Ovary (tissue), 9 donors: Measurements from ENCODE around the gene RASL12. TPM values are rescaled to one million over a fixed set of nuclear protein-coding genes. Genes with fewer than 3 reads are reported as not detected.

Source experiments
- DNase-seq, 5 donors: peaks; one replicate each; pipeline ENCODE4 v3.0.0-alpha.2; 2019 to 2020
- H3K27ac ChIP-seq, 2 donors: fragments of 200-600 bp; one replicate each; pipeline versions ENCODE4 v1.5.1 to v1.8.0; 2019 to 2022
- H3K27me3 ChIP-seq: fragments of 200-600 bp; one replicate; pipeline ENCODE4 v1.8.0; 2022
- H3K36me3 ChIP-seq: fragments of 200-600 bp; sonication (generic); one replicate; pipeline ENCODE4 v1.5.1; 2019
- H3K4me1 ChIP-seq: one replicate; pipeline ENCODE4 v1.8.1; 2013; ENCODE audit warnings: mild to moderate bottlenecking, moderate library complexity; ENCODE audit not compliant: insufficient read depth
- H3K4me3 ChIP-seq: fragments of 200-600 bp; sonication (generic); one replicate; pipeline ENCODE4 v1.5.1; 2017
- H3K9me3 ChIP-seq, 2 donors: fragments of 200-600 bp in 1 of 2; sonication (generic) in 1 of 2; one replicate each; pipeline versions ENCODE4 v1.5.1 to v1.8.1; 2013 to 2019; ENCODE audit warnings: mild to moderate bottlenecking in 1 of 2, moderate library complexity in 1 of 2
- EP300 ChIP-seq: sonication (generic); formaldehyde crosslinking; IDR thresholded peaks from one replicate; pipeline ENCODE4 v1.6.1; 2017; ENCODE audit warnings: antibody characterized with exemption
- POLR2A ChIP-seq: fragments of 450-650 bp; IDR thresholded peaks from one replicate; pipeline ENCODE4 v1.6.1; 2017; ENCODE audit warnings: antibody characterized with exemption, mild to moderate bottlenecking, moderate library complexity
- WGBS, 3 donors: extraction: QIAGEN DNeasy Blood & Tissue Kit in 1 of 3; methylation state at CpG; one replicate each; pipeline versions ENCODE4 v1.1.5 to v1.1.7; 2013 to 2017; 5-methylcytosine and 5-hydroxymethylcytosine counted together
- intact Hi-C, 4 donors: fragments of 100-400 bp; cut with DNase I; formaldehyde crosslinking; loops; one replicate each; pipeline versions ENCODE4 v1.11.0 to v1.15.1; 2022 to 2023
- polyA plus RNA-seq, 2 donors: library from polyadenylated mRNA; stranded (reverse); fragments of 200-250 nt in 1 of 2; fragments of 350-450 nt in 1 of 2; fragmentation: Illumina TruSeq in 1 of 2; extraction: RNeasy Lipid Tissue Mini Kit (QIAGEN cat#74804) in 1 of 2; gene quantifications; one replicate each; pipeline ENCODE4 v1.2.3, GENCODE V29; 2013 to 2014
- total RNA-seq, 7 donors: library from RNA; depleted of rRNA in 2 of 7; stranded (reverse); fragments of >200 nt in 2 of 7; fragmentation: NEBNext Ultra II Directional in 3 of 7; extraction: Animal tissue kit (Norgen Biotek cat#: 25700) in 3 of 7; gene quantifications; one replicate each; pipeline versions ENCODE4 v1.1.0 to v1.2.4, GENCODE V29; 2016 to 2023
- TF ChIP-seq, protein P1 (sequence below), 3 donors: fragments of 450-650 bp in 2 of 3; fragments of 200-600 bp in 1 of 3; IDR thresholded peaks; one replicate each; pipeline versions ENCODE4 v1.5.1 to v1.8.0; 2016 to 2022; ENCODE audit warnings: antibody characterized with exemption in 3 of 3, mild to moderate bottlenecking in 1 of 3
- donor health status: DM: no; HTN: no; CAD: no; lungs with moderate emphysema.
- donor health status: DM: no; HTN: no; CAD: no.
- donor health status: Bipolar disorder and iron deficiency.
- donor health status: DM: yes; HTN: yes; CAD: no.
- donor health status: DM: no; HTN: no; CAD: no.
- donor health status: DM: yes; HTN: yes; CAD: no.

RASL12 gene
- total and polyA plus RNA-seq, 9 donors, result 4.8 to 31.1 (median 17.4) TPM

DNA sequence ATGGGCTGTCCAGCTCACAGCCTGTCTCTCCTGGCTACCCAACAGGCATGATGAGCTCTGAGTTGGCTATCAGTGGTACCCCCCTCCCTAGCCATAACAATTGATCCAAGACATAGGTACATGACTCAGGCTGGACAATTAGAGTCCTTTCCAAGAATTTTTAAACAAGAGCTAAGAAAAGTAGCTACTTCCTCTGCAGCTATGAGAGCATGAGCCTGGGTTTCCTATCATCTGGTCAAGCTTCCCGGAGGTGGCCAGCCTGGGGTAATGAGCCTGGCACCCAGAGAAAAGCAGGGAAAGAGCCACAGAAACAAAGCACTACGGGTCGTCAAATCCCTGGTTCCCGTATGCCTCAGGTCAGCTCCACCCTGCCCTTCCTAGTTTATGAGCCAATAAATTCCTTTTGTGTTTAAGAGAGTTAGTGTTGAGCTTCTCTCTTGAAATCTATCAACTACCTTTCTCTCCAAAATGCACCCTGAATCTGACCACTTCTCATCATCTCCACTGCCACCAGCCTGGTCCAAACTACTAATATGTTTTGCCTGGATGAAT lies 24.9 kb downstream of the RASL12 start:
- no peak for DNase-seq
- no peaks in the 10 kb centered on the region for H3K9me3 ChIP-seq
- no peaks in the 10 kb centered on the region for H3K27me3 ChIP-seq
- WGBS, 3 donors, result 57 to 69% (median 63%) methylated on average over 4 of the region's 4 CpGs
- no peak overlapping the region for H3K4me3 ChIP-seq
- TF ChIP-seq, protein P1, sequence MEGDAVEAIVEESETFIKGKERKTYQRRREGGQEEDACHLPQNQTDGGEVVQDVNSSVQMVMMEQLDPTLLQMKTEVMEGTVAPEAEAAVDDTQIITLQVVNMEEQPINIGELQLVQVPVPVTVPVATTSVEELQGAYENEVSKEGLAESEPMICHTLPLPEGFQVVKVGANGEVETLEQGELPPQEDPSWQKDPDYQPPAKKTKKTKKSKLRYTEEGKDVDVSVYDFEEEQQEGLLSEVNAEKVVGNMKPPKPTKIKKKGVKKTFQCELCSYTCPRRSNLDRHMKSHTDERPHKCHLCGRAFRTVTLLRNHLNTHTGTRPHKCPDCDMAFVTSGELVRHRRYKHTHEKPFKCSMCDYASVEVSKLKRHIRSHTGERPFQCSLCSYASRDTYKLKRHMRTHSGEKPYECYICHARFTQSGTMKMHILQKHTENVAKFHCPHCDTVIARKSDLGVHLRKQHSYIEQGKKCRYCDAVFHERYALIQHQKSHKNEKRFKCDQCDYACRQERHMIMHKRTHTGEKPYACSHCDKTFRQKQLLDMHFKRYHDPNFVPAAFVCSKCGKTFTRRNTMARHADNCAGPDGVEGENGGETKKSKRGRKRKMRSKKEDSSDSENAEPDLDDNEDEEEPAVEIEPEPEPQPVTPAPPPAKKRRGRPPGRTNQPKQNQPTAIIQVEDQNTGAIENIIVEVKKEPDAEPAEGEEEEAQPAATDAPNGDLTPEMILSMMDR (IDR thresholded peaks at IDR 0.05), result no peak
- TF ChIP-seq POLR2A (no peak), EP300 (no peak)
- H3K27ac ChIP-seq, result no peak overlapping the region
- H3K36me3 ChIP-seq, result no peaks in the 10 kb centered on the region
- peaks cover 2% of the 10 kb centered on the region for H3K4me1 ChIP-seq
- intact Hi-C loops, result no loop called here

GRCh38 chr15:65041787-65042186 lies 26.0 kb downstream of the RASL12 start:
- TF ChIP-seq EP300 (no peak), POLR2A (no peak)
- TF ChIP-seq, protein P1 (IDR thresholded peaks at IDR 0.05), result no peak
- Histone ChIP-seq H3K27ac (no peak overlapping the region), H3K9me3 (no peaks in the 10 kb centered on the region), H3K27me3 (no peaks in the 10 kb centered on the region), H3K4me3 (no peak overlapping the region), H3K4me1 (peaks cover 2% of the 10 kb centered on the region), H3K36me3 (no peaks in the 10 kb centered on the region)
- intact Hi-C loops, result no loop called here
- DNase-seq, result no peak
- WGBS, 3 donors, result 90 to 93% (median 92%) methylated on average over 2 of the region's 2 CpGs

DNA sequence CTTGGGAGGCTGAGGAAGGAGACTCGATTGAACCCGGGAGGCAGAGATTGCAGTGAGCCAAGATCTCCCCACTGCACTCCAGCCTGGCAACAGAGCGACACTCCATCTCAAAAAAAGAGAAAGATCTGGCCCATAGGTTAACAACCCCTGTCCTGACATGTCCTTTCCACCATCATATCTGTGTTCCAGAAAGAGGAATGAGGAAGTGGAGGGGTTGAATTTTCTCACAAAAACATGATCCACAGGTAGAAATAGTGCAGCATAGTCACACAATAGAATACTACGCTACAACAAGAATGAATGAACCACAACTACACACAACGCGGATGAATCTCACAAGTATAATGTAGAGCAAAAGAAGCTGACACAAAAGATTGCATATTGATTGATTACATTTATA lies 27.3 kb downstream of the RASL12 start:
- H3K4me3 ChIP-seq, result no peak overlapping the region
- H3K4me1 ChIP-seq, result peaks cover 2% of the 10 kb centered on the region
- 84 to 89% (median 86%) methylated on average over 6 of the region's 6 CpGs for WGBS, 3 donors
- no peak overlapping the region for H3K27ac ChIP-seq
- H3K36me3 ChIP-seq, result no peaks in the 10 kb centered on the region
- H3K27me3 ChIP-seq, result no peaks in the 10 kb centered on the region
- DNase-seq, result no peak
- intact Hi-C loops, result no loop called here
- TF ChIP-seq EP300 (no peak), POLR2A (no peak)
- TF ChIP-seq, protein P1 (IDR thresholded peaks at IDR 0.05), result no peak
- H3K9me3 ChIP-seq, result no peaks in the 10 kb centered on the region

DNA sequence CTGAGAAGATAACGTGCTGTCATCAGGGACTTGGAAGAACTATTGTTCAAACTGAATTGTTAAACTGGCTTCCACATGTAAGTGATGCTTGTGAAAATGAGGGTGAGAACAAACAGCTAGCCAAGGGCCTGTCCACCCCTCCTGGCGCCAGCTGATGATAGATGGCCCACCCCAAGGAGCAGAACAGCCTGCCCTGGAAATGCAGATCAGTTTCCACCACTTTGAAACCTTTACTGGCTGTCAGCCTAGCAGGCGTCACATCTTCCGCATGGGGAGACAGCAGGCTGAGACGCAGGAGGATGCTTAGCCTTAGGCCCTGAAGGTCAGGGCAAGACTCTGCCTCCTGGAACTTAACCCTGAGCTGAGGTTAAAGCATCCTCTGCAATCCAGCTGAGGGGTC lies 29.0 kb downstream of the RASL12 start:
- Histone ChIP-seq H3K9me3 (no peaks in the 10 kb centered on the region), H3K27me3 (no peaks in the 10 kb centered on the region), H3K4me3 (no peak overlapping the region), H3K27ac (no peak overlapping the region), H3K36me3 (no peaks in the 10 kb centered on the region), H3K4me1 (no peaks in the 10 kb centered on the region)
- DNase-seq, result no peak
- no peak for TF ChIP-seq POLR2A
- TF ChIP-seq EP300, result no peak
- TF ChIP-seq, protein P1 (IDR thresholded peaks at IDR 0.05), result no peak
- WGBS, 3 donors, result 47 to 68% (median 68%) methylated on average over 5 of the region's 5 CpGs
- intact Hi-C loops, result loop anchor here in 3 of 4 donors (10.0 kb wide), 2 partner anchors 46 to 304 kb away; no protein-coding TSS in a partner anchor
